GM18861 (cell line): ENCODE data around the gene KIAA1671.

ENCODE experiments used
- ATAC-seq: cut with Tn5 transposase; IDR thresholded peaks from one replicate; pipeline ENCODE4 v1.9.1; 2021; ENCODE audit not compliant: unreplicated experiment

The KIAA1671 gene

GRCh38 chr22:25134451-25134850 is 181.9 kb downstream of the KIAA1671 start:
- ATAC-seq: no peak

GRCh38 chr22:25136953-25137576 is 184.5 kb downstream of the KIAA1671 start:
- no peak for ATAC-seq

GRCh38 chr22:25137577-25138525 is 185.3 kb downstream of the KIAA1671 start:
- no peak for ATAC-seq

GRCh38 chr22:25139062-25139461 is 186.5 kb downstream of the KIAA1671 start:
- ATAC-seq: no peak

GRCh38 chr22:25142102-25142501 is 189.6 kb downstream of the KIAA1671 start:
- ATAC-seq: no peak

GRCh38 chr22:25143156-25144076 is 190.9 kb downstream of the KIAA1671 start:
- no peak for ATAC-seq

GRCh38 chr22:25144522-25144921 is 192.0 kb downstream of the KIAA1671 start:
- ATAC-seq: no peak

- ATAC-seq: no peak
Observed at GRCh38 chr22:25146307-25146706, 193.8 kb downstream of the KIAA1671 start.

- ATAC-seq: no peak
Observed at GRCh38 chr22:25146906-25147641, 194.6 kb downstream of the KIAA1671 start.

- no peak for ATAC-seq
Observed at GRCh38 chr22:25147642-25147928, 195.1 kb downstream of the KIAA1671 start.

- ATAC-seq: no peak
Observed at GRCh38 chr22:25148149-25148691, 195.7 kb downstream of the KIAA1671 start.

GRCh38 chr22:25149014-25149413 is 196.5 kb downstream of the KIAA1671 start:
- no peak for ATAC-seq

GRCh38 chr22:25153961-25154666 is 201.6 kb downstream of the KIAA1671 start:
- ATAC-seq: no peak

GRCh38 chr22:25154667-25154999 is 202.1 kb downstream of the KIAA1671 start:
- ATAC-seq: no peak

GRCh38 chr22:25156736-25157135 is 204.2 kb downstream of the KIAA1671 start:
- no peak for ATAC-seq

- no peak for ATAC-seq
Observed at GRCh38 chr22:25159028-25159427, 206.5 kb downstream of the KIAA1671 start.

GRCh38 chr22:25160120-25160996 is 207.8 kb downstream of the KIAA1671 start:
- ATAC-seq: no peak

- ATAC-seq: no peak
Observed at GRCh38 chr22:25161017-25161915, 208.8 kb downstream of the KIAA1671 start.
